ENCODE data around the gene SNAP47. TPM values are rescaled to one million over a fixed set of nuclear protein-coding genes. Genes with fewer than 3 reads are reported as not detected.

The SNAP47 gene
- total RNA-seq, 2 experiments from 2014 or later: 25.3 to 25.5 TPM

GRCh38 chr1:227749225-227749624 is 14.0 kb downstream of the SNAP47 start:
- intact Hi-C loops (cut with micrococcal nuclease): no loop called here
- peak overlapping the region; percentile 25 for H3K27ac Mint-ChIP-seq

GRCh38 chr1:227749916-227750710 is 14.9 kb downstream of the SNAP47 start:
- TF ChIP-seq CTCF (IDR thresholded peaks at IDR 0.05): no peak
- no peak overlapping the region for H3K27ac Mint-ChIP-seq
- DNase-seq (no peak), ATAC-seq (no peak)
- H3K36me3 Mint-ChIP-seq (ENCODE audit: low read depth): peaks cover 19% of the 10 kb centered on the region
- ChIA-PET POLR2A (no interaction called here), CTCF (interaction anchor here (0.7 kb wide), 1 partner anchor 16 kb away, joined by 3 read pairs; no protein-coding TSS in a partner anchor)
- intact Hi-C loops (cut with micrococcal nuclease): no loop called here
- no peaks in the 10 kb centered on the region for H3K27me3 Mint-ChIP-seq
- H3K9me3 Mint-ChIP-seq: no peaks in the 10 kb centered on the region
- H3K4me3 Mint-ChIP-seq: no peak overlapping the region
- H3K4me1 Mint-ChIP-seq (ENCODE audit: low read depth): peaks cover 16% of the 10 kb centered on the region

More at GRCh38 chr1:227749225-227749624, 14.0 kb downstream of the SNAP47 start:
- no peak for TF ChIP-seq CTCF (IDR thresholded peaks at IDR 0.05)
- peaks cover 17% of the 10 kb centered on the region for H3K4me1 Mint-ChIP-seq (ENCODE audit: low read depth)
- H3K9me3 Mint-ChIP-seq: no peaks in the 10 kb centered on the region
- ATAC-seq: no peak
- POLR2A ChIA-PET: no interaction called here
- no peaks in the 10 kb centered on the region for H3K27me3 Mint-ChIP-seq
- H3K36me3 Mint-ChIP-seq (ENCODE audit: low read depth): peaks cover 16% of the 10 kb centered on the region
- no peak for DNase-seq
- CTCF ChIA-PET: no interaction called here
- no peak overlapping the region for H3K4me3 Mint-ChIP-seq

GRCh38 chr1:227753999-227754711 is 18.9 kb downstream of the SNAP47 start:
- Mint-ChIP-seq H3K36me3 (ENCODE audit: low read depth) (peaks cover 18% of the 10 kb centered on the region), H3K4me1 (ENCODE audit: low read depth) (peaks cover 25% of the 10 kb centered on the region), H3K4me3 (no peak overlapping the region), H3K9me3 (no peaks in the 10 kb centered on the region), H3K27ac (no peak overlapping the region), H3K27me3 (no peaks in the 10 kb centered on the region)
- ChIA-PET POLR2A (no interaction called here), CTCF (no interaction called here)
- no peak for TF ChIP-seq CTCF (IDR thresholded peaks at IDR 0.05)
- ATAC-seq (no peak), DNase-seq (no peak)
- intact Hi-C loops (cut with micrococcal nuclease): no loop called here

GRCh38 chr1:227754958-227755357 is 19.7 kb downstream of the SNAP47 start:
- Mint-ChIP-seq H3K9me3 (no peaks in the 10 kb centered on the region), H3K27ac (no peak overlapping the region), H3K27me3 (no peaks in the 10 kb centered on the region), H3K4me1 (ENCODE audit: low read depth) (peaks cover 24% of the 10 kb centered on the region), H3K36me3 (ENCODE audit: low read depth) (peaks cover 20% of the 10 kb centered on the region), H3K4me3 (no peak overlapping the region)
- DNase-seq (no peak), ATAC-seq (no peak)
- ChIA-PET CTCF (no interaction called here), POLR2A (no interaction called here)
- TF ChIP-seq CTCF (IDR thresholded peaks at IDR 0.05): no peak
- intact Hi-C loops (cut with micrococcal nuclease): no loop called here

Measured in activated CD8-positive, alpha-beta T cell treated with anti-CD3 and anti-CD28 coated beads for 36 hours (primary cell).